Esophagus muscularis mucosa (tissue), 4 donors: ENCODE data around the gene BMP2. TPM values are rescaled to one million over a fixed set of nuclear protein-coding genes. Genes with fewer than 3 reads are reported as not detected.

Experiments
- DNase-seq: peaks from one replicate; pipeline ENCODE4 v3.0.0-alpha.2; 2017; ENCODE audit errors: extremely low spot score
- H3K27ac ChIP-seq, 4 donors: fragments of 200-600 bp; sonication (generic); replicated peaks in 1 of 4; 1 replicate in 3 of 4; 2 replicates in 1 of 4; pipeline ENCODE4 v1.5.1; 2016 to 2019; ENCODE audit warnings: mild to moderate bottlenecking in 1 of 4
- H3K27me3 ChIP-seq, 4 donors: fragments of 200-600 bp; sonication (generic); one replicate each; pipeline versions ENCODE4 v1.5.1 to v1.6.0; 2016 to 2019
- H3K36me3 ChIP-seq, 4 donors: fragments of 200-600 bp; sonication (generic); one replicate each; pipeline ENCODE4 v1.5.1; 2016 to 2019
- H3K4me1 ChIP-seq, 4 donors: fragments of 200-600 bp; sonication (generic); one replicate each; pipeline ENCODE4 v1.5.1; 2016 to 2019
- H3K4me3 ChIP-seq, 4 donors: fragments of 200-600 bp; sonication (generic); 1 replicate in 2 of 4; 2 replicates in 2 of 4; pipeline ENCODE4 v1.5.1; 2016 to 2019; ENCODE audit warnings: mild to moderate bottlenecking in 4 of 4, moderate library complexity in 1 of 4
- H3K9me3 ChIP-seq, 4 donors: fragments of 200-600 bp; sonication (generic); 1 replicate in 3 of 4; 2 replicates in 1 of 4; pipeline ENCODE4 v1.5.1; 2016 to 2019
- EP300 ChIP-seq: sonication (generic); formaldehyde crosslinking; IDR thresholded peaks from one replicate; pipeline ENCODE4 v1.6.1; 2017; ENCODE audit warnings: antibody characterized with exemption
- POLR2A ChIP-seq: fragments of 450-650 bp; IDR thresholded peaks from one replicate; pipeline ENCODE4 v1.6.1; 2017; ENCODE audit warnings: antibody characterized with exemption, moderate library complexity, mild to moderate bottlenecking, low read depth
- POLR2AphosphoS5 ChIP-seq, 2 donors: sonication (generic); formaldehyde crosslinking; IDR thresholded peaks; one replicate each; pipeline ENCODE4 v1.6.1; 2017; ENCODE audit warnings: antibody characterized with exemption in 2 of 2
- WGBS: methylation state at CpG from one replicate; pipeline ENCODE4 v1.1.5; 2018; 5-methylcytosine and 5-hydroxymethylcytosine counted together
- intact Hi-C: fragments of 100-400 bp; cut with DNase I; formaldehyde crosslinking; loops from one replicate; pipeline ENCODE4 v1.15.1; 2023
- total RNA-seq, 4 donors: library from RNA; depleted of rRNA; stranded (reverse); fragments of >200 nt; gene quantifications; one replicate each; pipeline versions ENCODE4 v1.1.0 to v1.2.1, GENCODE V29; 2016
- TF ChIP-seq, protein P1 (sequence below), 3 experiments: fragments of 200-600 bp in 2 of 3; fragments of 450-650 bp in 1 of 3; sonication (generic) in 2 of 3; IDR thresholded peaks; one replicate each; pipeline ENCODE4 v1.5.1; 2017 to 2019; ENCODE audit warnings: antibody characterized with exemption in 3 of 3, mild to moderate bottlenecking in 2 of 3, moderate library complexity in 1 of 3

BMP2 gene
- total RNA-seq, 4 donors from 2014 or later = 5.8 to 8.6 (median 7.2) TPM

DNA sequence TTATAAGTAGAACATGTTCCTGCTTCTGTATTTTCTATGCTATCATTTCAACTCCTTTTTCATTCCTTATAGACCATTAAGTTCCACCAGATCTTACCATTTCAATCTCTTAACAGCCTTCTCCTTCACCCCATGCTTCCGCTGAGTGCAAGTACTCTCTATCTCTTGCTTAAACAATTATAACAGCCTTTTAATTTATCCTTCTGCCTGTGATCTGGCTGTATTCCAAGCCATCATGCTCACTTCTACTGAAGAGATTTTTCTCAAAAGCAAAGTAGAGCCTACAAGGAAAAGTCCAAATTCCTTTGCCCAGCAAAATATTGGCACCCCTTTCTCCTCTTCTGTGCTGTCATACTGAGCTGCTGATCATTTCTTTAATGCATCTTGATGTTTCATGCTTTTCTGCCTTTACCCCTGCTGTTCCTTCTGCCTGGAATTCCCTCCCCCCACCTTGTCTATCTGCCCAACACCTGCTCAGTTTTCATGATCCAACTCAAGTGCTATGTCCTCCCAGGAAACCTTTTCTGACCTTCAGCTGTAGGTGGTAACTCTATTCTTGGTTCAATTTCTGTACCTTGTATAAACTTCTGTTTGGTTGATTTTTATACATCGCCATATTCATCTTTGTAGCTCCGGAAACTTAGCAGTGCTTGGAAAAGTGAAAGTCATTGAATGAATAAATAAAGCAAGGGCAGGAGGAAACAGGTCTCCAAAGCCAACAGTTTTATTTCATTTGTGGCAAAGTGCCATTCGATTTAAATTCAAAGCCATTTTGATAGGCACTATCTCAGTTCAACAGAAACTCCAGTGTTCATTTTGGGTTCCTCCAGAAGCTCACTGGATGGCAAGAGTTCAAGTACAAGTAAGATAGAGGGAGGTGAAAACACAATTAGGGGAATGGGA, 10.5 kb upstream of the BMP2 start:
- 55% methylated on average over 4 of the region's 4 CpGs for WGBS
- DNase-seq = no peak
- no peaks in the 10 kb centered on the region for H3K27me3 ChIP-seq
- H3K4me1 ChIP-seq = no peaks in the 10 kb centered on the region
- no peaks in the 10 kb centered on the region for H3K36me3 ChIP-seq
- no peak overlapping the region for H3K27ac ChIP-seq
- H3K9me3 ChIP-seq = peaks cover 0 to 4% (median 2%) of the 10 kb centered on the region in 4 donors
- no peak overlapping the region for H3K4me3 ChIP-seq
- intact Hi-C loops = no loop called here
- TF ChIP-seq POLR2AphosphoS5 (IDR thresholded peaks at IDR 0.05) (no peak), EP300 (no peak), POLR2A (no peak)
- TF ChIP-seq, protein P1, sequence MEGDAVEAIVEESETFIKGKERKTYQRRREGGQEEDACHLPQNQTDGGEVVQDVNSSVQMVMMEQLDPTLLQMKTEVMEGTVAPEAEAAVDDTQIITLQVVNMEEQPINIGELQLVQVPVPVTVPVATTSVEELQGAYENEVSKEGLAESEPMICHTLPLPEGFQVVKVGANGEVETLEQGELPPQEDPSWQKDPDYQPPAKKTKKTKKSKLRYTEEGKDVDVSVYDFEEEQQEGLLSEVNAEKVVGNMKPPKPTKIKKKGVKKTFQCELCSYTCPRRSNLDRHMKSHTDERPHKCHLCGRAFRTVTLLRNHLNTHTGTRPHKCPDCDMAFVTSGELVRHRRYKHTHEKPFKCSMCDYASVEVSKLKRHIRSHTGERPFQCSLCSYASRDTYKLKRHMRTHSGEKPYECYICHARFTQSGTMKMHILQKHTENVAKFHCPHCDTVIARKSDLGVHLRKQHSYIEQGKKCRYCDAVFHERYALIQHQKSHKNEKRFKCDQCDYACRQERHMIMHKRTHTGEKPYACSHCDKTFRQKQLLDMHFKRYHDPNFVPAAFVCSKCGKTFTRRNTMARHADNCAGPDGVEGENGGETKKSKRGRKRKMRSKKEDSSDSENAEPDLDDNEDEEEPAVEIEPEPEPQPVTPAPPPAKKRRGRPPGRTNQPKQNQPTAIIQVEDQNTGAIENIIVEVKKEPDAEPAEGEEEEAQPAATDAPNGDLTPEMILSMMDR (IDR thresholded peaks at IDR 0.05) = no peak

DNA sequence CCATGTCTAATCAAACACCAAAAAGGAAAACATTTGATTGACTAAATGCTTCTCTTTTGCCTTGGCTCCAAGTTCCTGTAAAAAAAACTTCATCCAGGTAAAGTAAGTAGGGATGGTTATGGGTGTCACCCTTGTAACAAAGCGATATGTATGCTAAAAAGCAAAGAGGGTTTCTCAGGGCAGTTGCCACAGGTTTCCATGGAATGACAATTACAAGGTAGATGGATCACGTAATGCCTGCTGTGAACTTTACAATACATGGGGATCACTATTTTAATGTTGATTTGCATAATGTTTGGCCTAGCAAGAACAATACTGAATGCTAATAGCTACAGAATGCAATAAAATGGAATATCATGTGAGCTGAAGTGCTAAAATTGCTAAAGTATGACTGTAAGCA, 2.9 kb upstream of the BMP2 start:
- 88% methylated on average over 2 of the region's 2 CpGs for WGBS
- H3K27me3 ChIP-seq = peaks cover 0 to 1% (median 0%) of the 10 kb centered on the region in 4 donors
- no peak for DNase-seq
- intact Hi-C loops = loop anchor here (2.0 to 5.0 kb wide), 2 partner anchors 520 to 1093 kb away; no protein-coding TSS in a partner anchor
- no peaks in the 10 kb centered on the region for H3K9me3 ChIP-seq
- H3K4me3 ChIP-seq = no peak overlapping the region
- H3K27ac ChIP-seq = no peak overlapping the region
- no peaks in the 10 kb centered on the region for H3K36me3 ChIP-seq
- TF ChIP-seq EP300 (no peak), POLR2A (no peak), POLR2AphosphoS5 (IDR thresholded peaks at IDR 0.05) (no peak)
- TF ChIP-seq, protein P1 (IDR thresholded peaks at IDR 0.05) = no peak
- H3K4me1 ChIP-seq = peaks cover 9 to 28% (median 19%) of the 10 kb centered on the region in 4 donors

DNA sequence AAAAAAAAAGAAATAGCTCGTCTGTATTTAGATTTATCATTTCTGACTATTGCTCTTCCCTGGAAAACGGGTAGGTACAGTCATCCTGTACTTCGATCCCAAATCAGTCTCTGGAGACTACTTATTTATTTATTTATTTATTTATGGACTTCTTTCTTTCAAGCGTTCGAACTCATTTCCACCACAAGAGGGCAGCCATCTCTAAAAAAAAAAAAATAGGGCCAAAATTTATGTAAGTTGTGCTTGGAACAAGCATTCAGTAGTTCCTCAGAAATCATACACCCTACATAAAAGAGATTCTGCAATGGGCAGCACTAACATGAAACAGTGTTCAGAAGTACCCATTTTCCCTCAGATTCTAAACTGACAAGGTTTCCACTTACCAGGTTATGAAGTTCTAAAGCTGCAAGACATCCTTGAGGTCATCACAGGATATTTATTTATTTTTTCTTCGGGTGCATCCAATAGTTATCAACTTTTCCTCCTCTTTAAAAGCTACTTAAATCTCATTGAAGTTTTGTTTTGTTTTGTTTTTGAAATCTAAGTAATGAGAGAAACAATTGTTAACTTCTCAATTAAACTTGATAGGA, 1.9 kb upstream of the BMP2 start:
- no peaks in the 10 kb centered on the region for H3K36me3 ChIP-seq
- H3K9me3 ChIP-seq = no peaks in the 10 kb centered on the region
- no peak for TF ChIP-seq POLR2AphosphoS5 (IDR thresholded peaks at IDR 0.05)
- TF ChIP-seq, protein P1 (IDR thresholded peaks at IDR 0.05) = peak; percentile 46 to 64 (median 63)
- 15% methylated on average over 6 of the region's 6 CpGs for WGBS
- H3K27me3 ChIP-seq = peaks cover 0 to 11% (median 7%) of the 10 kb centered on the region in 4 donors
- no peak overlapping the region for H3K27ac ChIP-seq
- H3K4me1 ChIP-seq = peaks cover 14 to 37% (median 29%) of the 10 kb centered on the region in 4 donors
- no peak for DNase-seq
- intact Hi-C loops = loop anchor here (2.0 to 5.0 kb wide), 2 partner anchors 519 to 1092 kb away; no protein-coding TSS in a partner anchor
- H3K4me3 ChIP-seq = no peak overlapping the region

DNA sequence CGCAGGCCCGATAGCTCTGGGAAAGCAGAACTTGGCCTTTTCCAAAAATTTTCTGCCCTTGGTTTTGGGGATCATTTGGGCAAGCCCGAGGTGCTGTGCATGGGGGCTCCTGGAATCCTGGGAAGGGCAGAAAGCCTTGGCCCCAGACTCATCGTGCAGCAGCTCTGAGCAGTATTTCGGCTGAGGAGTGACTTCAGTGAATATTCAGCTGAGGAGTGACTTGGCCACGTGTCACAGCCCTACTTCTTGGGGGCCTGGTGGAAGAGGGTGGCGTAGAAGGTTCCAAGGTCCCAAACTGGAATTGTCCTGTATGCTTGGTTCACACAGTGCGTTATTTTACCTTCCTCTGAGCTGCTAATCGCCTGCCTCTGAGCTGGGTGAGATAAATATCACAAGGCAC, 1.1 kb upstream of the BMP2 start:
- no peak for DNase-seq
- H3K4me1 ChIP-seq = peaks cover 15 to 39% (median 31%) of the 10 kb centered on the region in 4 donors
- WGBS = 92% methylated on average over 9 of the region's 9 CpGs
- intact Hi-C loops = loop anchor here (5.0 kb wide), 1 partner anchor 1091 kb away; no protein-coding TSS in a partner anchor
- H3K36me3 ChIP-seq = no peaks in the 10 kb centered on the region
- H3K27me3 ChIP-seq = peaks cover 0 to 11% (median 8%) of the 10 kb centered on the region in 4 donors
- no peak overlapping the region for H3K4me3 ChIP-seq
- H3K27ac ChIP-seq = no peak overlapping the region
- no peak for TF ChIP-seq POLR2A
- TF ChIP-seq POLR2AphosphoS5 (IDR thresholded peaks at IDR 0.05) = no peak
- no peaks in the 10 kb centered on the region for H3K9me3 ChIP-seq

DNA sequence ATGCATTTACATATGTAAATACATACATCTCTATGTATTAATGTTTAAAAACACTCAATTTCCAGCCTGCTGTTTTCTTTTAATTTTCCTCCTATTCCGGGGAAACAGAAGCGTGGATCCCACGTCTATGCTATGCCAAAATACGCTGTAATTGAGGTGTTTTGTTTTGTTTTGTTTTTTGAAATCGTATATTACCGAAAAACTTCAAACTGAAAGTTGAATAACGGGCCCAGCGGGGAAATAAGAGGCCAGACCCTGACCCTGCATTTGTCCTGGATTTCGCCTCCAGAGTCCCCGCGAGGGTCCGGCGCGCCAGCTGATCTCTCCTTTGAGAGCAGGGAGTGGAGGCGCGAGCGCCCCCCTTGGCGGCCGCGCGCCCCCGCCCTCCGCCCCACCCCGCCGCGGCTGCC, 355 bp upstream of the BMP2 start:
- 3% methylated on average over 15 of the region's 26 CpGs for WGBS
- peak overlapping the region; percentile 66 to 78 (median 76) for H3K4me3 ChIP-seq
- H3K27me3 ChIP-seq = peaks cover 0 to 11% (median 8%) of the 10 kb centered on the region in 4 donors
- TF ChIP-seq EP300 (no peak), POLR2AphosphoS5 (IDR thresholded peaks at IDR 0.05) (no peak), POLR2A (no peak)
- TF ChIP-seq, protein P1 (IDR thresholded peaks at IDR 0.05) = no peak
- no peak for DNase-seq
- H3K9me3 ChIP-seq = no peaks in the 10 kb centered on the region
- intact Hi-C loops = loop anchor here (5.0 kb wide), 1 partner anchor 1090 kb away; no protein-coding TSS in a partner anchor
- H3K27ac ChIP-seq = peak overlapping the region in 2 of 4 donors; percentile 21 to 57
- no peaks in the 10 kb centered on the region for H3K36me3 ChIP-seq
- peaks cover 15 to 39% (median 31%) of the 10 kb centered on the region in 4 donors for H3K4me1 ChIP-seq
